ENCODE data around the gene UFD1. TPM values are rescaled to one million over a fixed set of nuclear protein-coding genes. Genes with fewer than 3 reads are reported as not detected.

The UFD1 gene
- total and polyA plus RNA-seq, 2 experiments from 2014 or later, result 51.5 to 79.1 TPM

DNA sequence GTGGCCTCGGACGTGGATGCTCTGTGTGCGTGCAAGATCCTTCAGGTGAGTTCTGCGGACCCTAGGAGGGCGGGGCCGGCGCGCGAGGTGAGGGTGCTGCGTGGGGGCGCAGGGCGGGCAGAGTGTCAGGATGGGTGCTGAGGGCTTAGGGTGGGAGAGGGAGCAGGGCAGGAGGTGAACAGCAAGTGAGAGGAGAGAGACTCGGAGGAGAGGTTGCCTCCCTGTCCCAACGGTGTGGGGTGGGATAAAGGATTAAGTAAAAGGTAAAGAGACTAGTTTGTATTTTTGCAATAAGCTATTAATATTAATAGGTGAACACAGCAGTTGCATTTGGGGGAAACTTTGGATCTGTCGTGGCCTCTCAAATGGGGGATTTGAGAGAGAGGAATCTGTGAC is 1.2 kb upstream of the UFD1 start:
- H3K79me2 ChIP-seq, result peaks cover 41% of the 10 kb centered on the region
- peak overlapping the region; percentile 81 for H3K4me2 ChIP-seq
- H3K9me2 ChIP-seq (replicated peaks; ENCODE audit: insufficient read depth), result no peaks in the 10 kb centered on the region
- TF ChIP-seq EZH2 (IDR thresholded peaks at IDR 0.05; ENCODE audit: borderline replicate concordance) (no peak), EZH2phosphoT487 (IDR thresholded peaks at IDR 0.05; ENCODE audit: low read depth, severe bottlenecking, unreplicated experiment) (no peak), CTCF (IDR thresholded peaks at IDR 0.05; ENCODE audit: poor library complexity) (no peak)
- H3K27ac ChIP-seq, result no peak overlapping the region
- H3K4me3 ChIP-seq, result peak overlapping the region; percentile 3
- H3K4me1 ChIP-seq (ENCODE audit: insufficient read depth), result no peaks in the 10 kb centered on the region
- no peak overlapping the region for H2AFZ ChIP-seq
- DNase-seq (ENCODE audit: low spot score), result no peak
- H3K27me3 ChIP-seq, result no peaks in the 10 kb centered on the region
- 3% methylated on average over 3 of the region's 15 CpGs for WGBS (ENCODE audit: low lambda C conversion rate, missing lambda C conversion rate)
- H3K9me3 ChIP-seq (ENCODE audit: low read depth), result no peaks in the 10 kb centered on the region
- H4K20me1 ChIP-seq (ENCODE audit: insufficient read depth, poor library complexity, severe bottlenecking), result peaks cover 17% of the 10 kb centered on the region
- H3K36me3 ChIP-seq (replicated peaks; ENCODE audit: insufficient read depth, low read depth), result no peaks in the 10 kb centered on the region

- DNase-seq (ENCODE audit: low spot score), result peak; percentile 97
- H3K9me2 ChIP-seq (replicated peaks; ENCODE audit: insufficient read depth), result no peaks in the 10 kb centered on the region
- peak within 1 kb of the TSS; percentile 15 for H3K4me3 ChIP-seq
- peaks cover 45% of the 10 kb centered on the region for H3K79me2 ChIP-seq
- H3K27ac ChIP-seq, result peak within 1 kb of the TSS; percentile 94
- no peaks in the 10 kb centered on the region for H3K27me3 ChIP-seq
- H3K4me1 ChIP-seq (ENCODE audit: insufficient read depth), result no peaks in the 10 kb centered on the region
- peak within 1 kb of the TSS; percentile 41 for H2AFZ ChIP-seq
- TF ChIP-seq EZH2 (IDR thresholded peaks at IDR 0.05; ENCODE audit: borderline replicate concordance) (no peak), CTCF (IDR thresholded peaks at IDR 0.05; ENCODE audit: poor library complexity) (no peak), EZH2phosphoT487 (IDR thresholded peaks at IDR 0.05; ENCODE audit: low read depth, severe bottlenecking, unreplicated experiment) (no peak)
- no peaks in the 10 kb centered on the region for H3K9me3 ChIP-seq (ENCODE audit: low read depth)
- H3K36me3 ChIP-seq (replicated peaks; ENCODE audit: insufficient read depth, low read depth), result no peaks in the 10 kb centered on the region
- under 1% methylated on average over 41 of the region's 50 CpGs for WGBS (ENCODE audit: low lambda C conversion rate, missing lambda C conversion rate)
- H3K4me2 ChIP-seq, result peak within 1 kb of the TSS; percentile 81
- H4K20me1 ChIP-seq (ENCODE audit: insufficient read depth, poor library complexity, severe bottlenecking), result peaks cover 17% of the 10 kb centered on the region
Measured at GRCh38 chr22:19479355-19480172, 571 bp upstream of the UFD1 start, which contains the start of gene CDC45. CDC45 (plus strand) TSS chr22:19479920; CDS start chr22:19479969, 49 bp downstream.

GRCh38 chr22:19478045-19478900 is 720 bp downstream of the UFD1 start:
- TF ChIP-seq CTCF (IDR thresholded peaks at IDR 0.05; ENCODE audit: poor library complexity), result no peak
- TF ChIP-seq EZH2 (IDR thresholded peaks at IDR 0.05; ENCODE audit: borderline replicate concordance), result no peak
- no peak for TF ChIP-seq EZH2phosphoT487 (IDR thresholded peaks at IDR 0.05; ENCODE audit: low read depth, severe bottlenecking, unreplicated experiment)
- peak overlapping the region; percentile 94 for H3K27ac ChIP-seq
- H3K27me3 ChIP-seq, result no peaks in the 10 kb centered on the region
- WGBS (ENCODE audit: low lambda C conversion rate, missing lambda C conversion rate), result 3% methylated on average over 31 of the region's 31 CpGs
- no peaks in the 10 kb centered on the region for H3K9me2 ChIP-seq (replicated peaks; ENCODE audit: insufficient read depth)
- DNase-seq (ENCODE audit: low spot score), result peak; percentile 17
- peak overlapping the region; percentile 41 for H2AFZ ChIP-seq
- H3K4me2 ChIP-seq, result peak overlapping the region; percentile 74
- H3K79me2 ChIP-seq, result peaks cover 56% of the 10 kb centered on the region
- H3K4me3 ChIP-seq, result peak overlapping the region; percentile 15
- no peaks in the 10 kb centered on the region for H3K9me3 ChIP-seq (ENCODE audit: low read depth)
- H3K4me1 ChIP-seq (ENCODE audit: insufficient read depth), result no peaks in the 10 kb centered on the region
- H4K20me1 ChIP-seq (ENCODE audit: insufficient read depth, poor library complexity, severe bottlenecking), result peaks cover 17% of the 10 kb centered on the region
- H3K36me3 ChIP-seq (replicated peaks; ENCODE audit: insufficient read depth, low read depth), result no peaks in the 10 kb centered on the region
